WTC11 (cell line): Measurements from ENCODE around the gene RASL11B. TPM values are rescaled to one million over a fixed set of nuclear protein-coding genes. Genes with fewer than 3 reads are reported as not detected.

Source experiments
- ATAC-seq: fragments of 200-7000 bp; cut with Tn5 transposase; 2 replicates; pipeline ENCODE4 v1.10.0; 2021; ENCODE audit warnings: mild to moderate bottlenecking, moderate library complexity
- CTCF ChIA-PET: fragments of 300-600 bp; sonication (Branson Sonifier 250); formaldehyde crosslinking; loops from one replicate; lab custom pipeline; 2021; ENCODE audit warnings: antibody characterized with exemption; lab: Charles Lee
- POLR2A ChIA-PET: fragments of 350-600 bp; sonication (Branson Sonifier 250); formaldehyde crosslinking; loops from one replicate; lab custom pipeline; 2021; ENCODE audit warnings: antibody characterized with exemption; lab: Charles Lee
- DNase-seq: peaks from one replicate; pipeline ENCODE4 v3.0.0; 2021; ENCODE audit warnings: low spot score
- H3K27ac Mint-ChIP-seq: 2 replicates; pipeline ENCODE4 v1.8.0; 2021; ENCODE audit warnings: mixed read lengths
- H3K27me3 Mint-ChIP-seq: 2 replicates; pipeline ENCODE4 v1.8.0; 2021; ENCODE audit warnings: low read depth, mild to moderate bottlenecking, moderate library complexity, mixed read lengths
- H3K36me3 Mint-ChIP-seq: 2 replicates; pipeline ENCODE4 v1.8.0; 2021; ENCODE audit warnings: mixed read lengths
- H3K4me1 Mint-ChIP-seq: 2 replicates; pipeline ENCODE4 v1.8.0; 2022; ENCODE audit warnings: mixed read lengths
- H3K4me3 Mint-ChIP-seq: 2 replicates; pipeline ENCODE4 v1.8.0; 2021; ENCODE audit warnings: mild to moderate bottlenecking, moderate library complexity, mixed read lengths
- H3K9me3 Mint-ChIP-seq: 2 replicates; pipeline ENCODE4 v1.8.0; 2021; ENCODE audit warnings: mixed read lengths
- CBFB ChIP-seq: sonication (generic); formaldehyde crosslinking; IDR thresholded peaks from 2 replicates; pipeline ENCODE4 v1.8.1; 2022; ENCODE audit warnings: mild to moderate bottlenecking, low read depth, missing genetic modification reagents
- ERG ChIP-seq: fragments of 250-450 bp; sonication (Bioruptor Pico); IDR thresholded peaks from 2 replicates; pipeline ENCODE4 v1.8.0; 2021; ENCODE audit warnings: mild to moderate bottlenecking
- ETV6 ChIP-seq: sonication (generic); formaldehyde crosslinking; IDR thresholded peaks from 2 replicates; pipeline ENCODE4 v1.8.1; 2022; ENCODE audit warnings: mild to moderate bottlenecking, missing genetic modification reagents
- FOXP1 ChIP-seq: sonication (generic); formaldehyde crosslinking; IDR thresholded peaks from 2 replicates; pipeline ENCODE4 v1.8.0; 2022; ENCODE audit warnings: missing genetic modification reagents, mild to moderate bottlenecking, moderate library complexity, borderline replicate concordance
- JAZF1 ChIP-seq: fragments of 250-450 bp; sonication (Bioruptor Pico); IDR thresholded peaks from 2 replicates; pipeline ENCODE4 v1.9.0; 2021; ENCODE audit warnings: moderate library complexity, mild to moderate bottlenecking, inconsistent platforms
- NFE2L1 ChIP-seq: sonication (generic); formaldehyde crosslinking; IDR thresholded peaks from 2 replicates; pipeline ENCODE4 v1.8.1; 2023; ENCODE audit warnings: missing genetic modification reagents
- NFYB ChIP-seq: sonication (generic); formaldehyde crosslinking; conservative IDR thresholded peaks from 2 replicates; pipeline ENCODE4 v1.8.0; 2022; ENCODE audit warnings: low read depth, missing genetic modification reagents
- NR1H2 ChIP-seq: sonication (generic); formaldehyde crosslinking; IDR thresholded peaks from 2 replicates; pipeline ENCODE4 v1.9.0; 2021; ENCODE audit warnings: mild to moderate bottlenecking, moderate library complexity, missing genetic modification reagents
- PREB ChIP-seq: sonication (generic); formaldehyde crosslinking; IDR thresholded peaks from 2 replicates; pipeline ENCODE4 v1.8.1; 2022; ENCODE audit warnings: mild to moderate bottlenecking, missing genetic modification reagents, moderate library complexity, borderline replicate concordance
- TEAD4 ChIP-seq: sonication (generic); formaldehyde crosslinking; IDR thresholded peaks from 2 replicates; pipeline ENCODE4 v1.8.0; 2022; ENCODE audit warnings: mild to moderate bottlenecking, missing genetic modification reagents
- ZNF263 ChIP-seq: sonication (generic); formaldehyde crosslinking; IDR thresholded peaks from 2 replicates; pipeline ENCODE4 v1.8.1; 2022; ENCODE audit warnings: low read depth, mild to moderate bottlenecking, moderate library complexity, missing genetic modification reagents
- total RNA-seq: library from RNA; stranded (reverse); gene quantifications from 3 replicates; pipeline ENCODE4 v1.2.3, GENCODE V29; 2021
- TF ChIP-seq, protein P1 (sequence below): fragments of 250-450 bp; sonication (Bioruptor Pico); IDR thresholded peaks from 2 replicates; pipeline ENCODE4 v2.1.2; 2022; ENCODE audit warnings: mild to moderate bottlenecking, moderate library complexity
- TF ChIP-seq, protein P2 (sequence below): sonication (generic); formaldehyde crosslinking; IDR thresholded peaks from 2 replicates; pipeline ENCODE4 v1.8.0; 2022; ENCODE audit warnings: mild to moderate bottlenecking, missing genetic modification reagents
- TF ChIP-seq, protein P3 (sequence below): sonication (generic); formaldehyde crosslinking; IDR thresholded peaks from 2 replicates; pipeline ENCODE4 v1.8.0; 2022; ENCODE audit warnings: missing genetic modification reagents

Gene RASL11B
- total RNA-seq, 1 experiment from 2014 or later, result 58.5 TPM

- Mint-ChIP-seq H3K4me3 (peak overlapping the region; percentile 90), H3K27ac (peak overlapping the region; percentile 91), H3K36me3 (peaks cover 47% of the 10 kb centered on the region), H3K4me1 (peaks cover 84% of the 10 kb centered on the region), H3K27me3 (no peaks in the 10 kb centered on the region), H3K9me3 (no peaks in the 10 kb centered on the region)
- ChIA-PET CTCF (interaction anchor here (0.6 to 1.2 kb wide), 4 partner anchors 9 to 53 kb away, joined by 3 read pairs; no protein-coding TSS in a partner anchor), POLR2A (no interaction called here)
- ATAC-seq (no peak), DNase-seq (no peak)
- TF ChIP-seq TEAD4 (CRISPR knock-in tag) (no peak), NFE2L1 (CRISPR knock-in tag) (no peak), FOXP1 (CRISPR knock-in tag) (no peak), JAZF1 (no peak), ERG (no peak), ETV6 (no peak), NR1H2 (CRISPR knock-in tag) (no peak), CBFB (no peak), ZNF263 (CRISPR knock-in tag) (no peak), NFYB (CRISPR knock-in tag) (no peak), PREB (CRISPR knock-in tag) (no peak)
- TF ChIP-seq, protein P1, sequence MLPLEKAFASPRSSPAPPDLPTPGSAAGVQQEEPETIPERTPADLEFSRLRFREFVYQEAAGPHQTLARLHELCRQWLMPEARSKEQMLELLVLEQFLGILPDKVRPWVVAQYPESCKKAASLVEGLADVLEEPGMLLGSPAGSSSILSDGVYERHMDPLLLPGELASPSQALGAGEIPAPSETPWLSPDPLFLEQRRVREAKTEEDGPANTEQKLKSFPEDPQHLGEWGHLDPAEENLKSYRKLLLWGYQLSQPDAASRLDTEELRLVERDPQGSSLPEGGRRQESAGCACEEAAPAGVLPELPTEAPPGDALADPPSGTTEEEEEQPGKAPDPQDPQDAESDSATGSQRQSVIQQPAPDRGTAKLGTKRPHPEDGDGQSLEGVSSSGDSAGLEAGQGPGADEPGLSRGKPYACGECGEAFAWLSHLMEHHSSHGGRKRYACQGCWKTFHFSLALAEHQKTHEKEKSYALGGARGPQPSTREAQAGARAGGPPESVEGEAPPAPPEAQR (CRISPR knock-in tag), result no peak
- TF ChIP-seq, protein P2, sequence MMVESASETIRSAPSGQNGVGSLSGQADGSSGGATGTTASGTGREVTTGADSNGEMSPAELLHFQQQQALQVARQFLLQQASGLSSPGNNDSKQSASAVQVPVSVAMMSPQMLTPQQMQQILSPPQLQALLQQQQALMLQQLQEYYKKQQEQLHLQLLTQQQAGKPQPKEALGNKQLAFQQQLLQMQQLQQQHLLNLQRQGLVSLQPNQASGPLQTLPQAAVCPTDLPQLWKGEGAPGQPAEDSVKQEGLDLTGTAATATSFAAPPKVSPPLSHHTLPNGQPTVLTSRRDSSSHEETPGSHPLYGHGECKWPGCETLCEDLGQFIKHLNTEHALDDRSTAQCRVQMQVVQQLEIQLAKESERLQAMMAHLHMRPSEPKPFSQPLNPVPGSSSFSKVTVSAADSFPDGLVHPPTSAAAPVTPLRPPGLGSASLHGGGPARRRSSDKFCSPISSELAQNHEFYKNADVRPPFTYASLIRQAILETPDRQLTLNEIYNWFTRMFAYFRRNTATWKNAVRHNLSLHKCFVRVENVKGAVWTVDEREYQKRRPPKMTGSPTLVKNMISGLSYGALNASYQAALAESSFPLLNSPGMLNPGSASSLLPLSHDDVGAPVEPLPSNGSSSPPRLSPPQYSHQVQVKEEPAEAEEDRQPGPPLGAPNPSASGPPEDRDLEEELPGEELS, result no peak
These were observed 2.7 kb downstream of the RASL11B start for GRCh38 chr4:52864793-52865192.

DNA sequence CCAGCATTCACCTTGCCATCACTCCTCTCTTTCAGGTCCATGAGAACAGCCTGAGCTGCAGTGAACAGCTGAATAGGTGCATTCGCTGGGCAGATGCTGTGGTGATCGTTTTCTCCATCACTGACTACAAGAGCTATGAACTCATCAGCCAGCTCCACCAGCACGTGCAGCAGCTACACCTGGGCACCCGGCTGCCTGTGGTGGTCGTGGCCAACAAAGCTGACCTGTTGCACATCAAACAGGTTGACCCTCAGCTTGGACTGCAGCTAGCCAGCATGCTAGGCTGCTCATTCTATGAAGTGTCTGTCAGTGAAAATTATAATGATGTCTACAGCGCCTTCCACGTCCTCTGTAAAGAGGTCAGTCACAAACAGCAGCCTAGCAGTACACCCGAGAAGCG, 3.2 kb downstream of the RASL11B start:
- H3K27ac Mint-ChIP-seq, result peak overlapping the region; percentile 91

More for the DNA sequence above, 3.2 kb downstream of the RASL11B start:
- Mint-ChIP-seq H3K4me1 (peaks cover 84% of the 10 kb centered on the region), H3K4me3 (peak overlapping the region; percentile 90), H3K9me3 (no peaks in the 10 kb centered on the region), H3K27me3 (no peaks in the 10 kb centered on the region), H3K36me3 (peaks cover 47% of the 10 kb centered on the region)
- ATAC-seq, result no peak
- CTCF ChIA-PET, result interaction anchor here (0.6 to 1.1 kb wide), 3 partner anchors 9 to 52 kb away, joined by 3 read pairs; no protein-coding TSS in a partner anchor
- POLR2A ChIA-PET, result no interaction called here
- TF ChIP-seq, protein P3, sequence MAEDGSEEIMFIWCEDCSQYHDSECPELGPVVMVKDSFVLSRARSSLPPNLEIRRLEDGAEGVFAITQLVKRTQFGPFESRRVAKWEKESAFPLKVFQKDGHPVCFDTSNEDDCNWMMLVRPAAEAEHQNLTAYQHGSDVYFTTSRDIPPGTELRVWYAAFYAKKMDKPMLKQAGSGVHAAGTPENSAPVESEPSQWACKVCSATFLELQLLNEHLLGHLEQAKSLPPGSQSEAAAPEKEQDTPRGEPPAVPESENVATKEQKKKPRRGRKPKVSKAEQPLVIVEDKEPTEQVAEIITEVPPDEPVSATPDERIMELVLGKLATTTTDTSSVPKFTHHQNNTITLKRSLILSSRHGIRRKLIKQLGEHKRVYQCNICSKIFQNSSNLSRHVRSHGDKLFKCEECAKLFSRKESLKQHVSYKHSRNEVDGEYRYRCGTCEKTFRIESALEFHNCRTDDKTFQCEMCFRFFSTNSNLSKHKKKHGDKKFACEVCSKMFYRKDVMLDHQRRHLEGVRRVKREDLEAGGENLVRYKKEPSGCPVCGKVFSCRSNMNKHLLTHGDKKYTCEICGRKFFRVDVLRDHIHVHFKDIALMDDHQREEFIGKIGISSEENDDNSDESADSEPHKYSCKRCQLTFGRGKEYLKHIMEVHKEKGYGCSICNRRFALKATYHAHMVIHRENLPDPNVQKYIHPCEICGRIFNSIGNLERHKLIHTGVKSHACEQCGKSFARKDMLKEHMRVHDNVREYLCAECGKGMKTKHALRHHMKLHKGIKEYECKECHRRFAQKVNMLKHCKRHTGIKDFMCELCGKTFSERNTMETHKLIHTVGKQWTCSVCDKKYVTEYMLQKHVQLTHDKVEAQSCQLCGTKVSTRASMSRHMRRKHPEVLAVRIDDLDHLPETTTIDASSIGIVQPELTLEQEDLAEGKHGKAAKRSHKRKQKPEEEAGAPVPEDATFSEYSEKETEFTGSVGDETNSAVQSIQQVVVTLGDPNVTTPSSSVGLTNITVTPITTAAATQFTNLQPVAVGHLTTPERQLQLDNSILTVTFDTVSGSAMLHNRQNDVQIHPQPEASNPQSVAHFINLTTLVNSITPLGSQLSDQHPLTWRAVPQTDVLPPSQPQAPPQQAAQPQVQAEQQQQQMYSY, result no peak
- no peak for TF ChIP-seq JAZF1
- no peak for DNase-seq
